IPS-18c (cell line): Measurements from ENCODE around the gene CRTAP.
"Not testable (repeated sequence)": the region's sequence is repeated elsewhere in the genome, so short reads cannot be mapped to it uniquely, and the experiment has no call there.

Experiments used
- H3K4me3 ChIP-seq: 2 replicates; pipeline ENCODE4 v1.7.0; 2013; ENCODE audit warnings: low read depth, mild to moderate bottlenecking, low read length, moderate library complexity; ENCODE audit not compliant: insufficient read depth
- H3K9me3 ChIP-seq: one replicate; pipeline ENCODE4 v1.6.1; 2013; ENCODE audit warnings: mild to moderate bottlenecking, low read length, moderate library complexity; ENCODE audit not compliant: control insufficient read depth, insufficient read depth

Gene CRTAP

GRCh38 chr3:33155301-33155700, 41.5 kb downstream of the CRTAP start:
- Histone ChIP-seq H3K4me3 (no peak overlapping the region), H3K9me3 (no peaks in the 10 kb centered on the region)

GRCh38 chr3:33159234-33159633, 45.4 kb downstream of the CRTAP start:
- no peaks in the 10 kb centered on the region for H3K9me3 ChIP-seq
- H3K4me3 ChIP-seq: no peak overlapping the region

- no peaks in the 10 kb centered on the region for H3K9me3 ChIP-seq
- H3K4me3 ChIP-seq: no peak overlapping the region
Observed at GRCh38 chr3:33159981-33160380, 46.2 kb downstream of the CRTAP start.

DNA sequence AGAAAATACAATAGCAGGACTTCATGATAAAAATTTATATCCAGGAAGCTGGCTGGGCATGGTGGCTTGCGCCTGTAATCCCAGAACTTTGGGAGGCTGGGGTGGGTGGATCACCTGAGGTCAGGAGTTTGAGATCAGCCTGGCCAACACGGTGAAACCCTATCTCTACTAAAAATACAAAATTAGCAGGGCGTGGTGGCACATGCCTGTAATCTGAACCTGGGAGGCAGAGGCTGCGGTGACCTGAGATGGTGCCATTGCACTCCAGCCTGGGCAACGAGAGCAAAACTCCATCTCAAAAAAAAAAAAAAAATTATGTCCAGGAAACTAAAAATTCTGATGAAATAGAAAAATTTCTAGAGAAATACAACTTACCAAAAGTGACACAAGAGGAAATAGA, 48.8 kb downstream of the CRTAP start:
- H3K4me3 ChIP-seq, H3K9me3 ChIP-seq: not testable (repeated sequence)

DNA sequence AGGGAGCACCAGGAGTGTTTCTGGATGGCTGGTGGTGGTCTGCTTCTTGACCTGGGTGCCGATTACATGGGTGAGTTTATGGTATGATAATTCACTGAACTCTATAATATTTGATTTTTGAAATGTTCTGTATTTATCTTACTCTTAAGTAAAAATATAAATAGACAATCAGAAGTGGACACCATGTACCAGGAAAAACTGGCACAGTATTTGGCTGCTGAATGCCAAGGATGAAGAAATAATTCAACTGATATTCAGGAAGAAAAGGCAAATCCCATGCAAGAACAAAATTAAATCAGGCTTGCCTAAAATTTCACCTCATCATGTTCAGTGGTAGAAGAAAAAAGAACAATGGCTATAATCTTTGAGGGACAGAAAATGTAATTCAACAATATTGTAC, 51.6 kb downstream of the CRTAP start:
- Histone ChIP-seq H3K4me3 (no peak overlapping the region), H3K9me3 (no peaks in the 10 kb centered on the region)

- H3K4me3 ChIP-seq: no peak overlapping the region
Observed at GRCh38 chr3:33166095-33166494, 52.3 kb downstream of the CRTAP start.

DNA sequence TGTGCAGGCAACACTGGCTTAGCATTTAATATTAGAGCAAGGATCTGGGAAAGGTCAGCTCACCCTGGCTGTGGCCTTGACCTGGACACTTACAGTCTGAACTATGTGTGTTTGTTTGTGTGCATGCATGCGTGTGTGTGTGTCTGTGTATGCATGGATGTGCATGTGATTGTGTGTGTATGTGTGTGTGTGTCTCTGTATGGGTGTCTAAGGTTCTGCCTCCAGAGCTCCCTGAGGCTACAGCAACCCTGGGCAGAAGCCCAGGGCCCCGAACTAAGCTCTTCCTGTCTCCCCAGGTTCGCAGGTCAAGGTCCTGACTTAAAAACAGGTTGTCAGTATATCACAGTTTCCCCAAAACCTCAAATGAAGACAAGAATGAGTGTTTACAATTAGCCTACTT, 53.5 kb downstream of the CRTAP start:
- Histone ChIP-seq H3K9me3 (no peaks in the 10 kb centered on the region), H3K4me3 (no peak overlapping the region)

More at GRCh38 chr3:33166095-33166494, 52.3 kb downstream of the CRTAP start:
- no peaks in the 10 kb centered on the region for H3K9me3 ChIP-seq

DNA sequence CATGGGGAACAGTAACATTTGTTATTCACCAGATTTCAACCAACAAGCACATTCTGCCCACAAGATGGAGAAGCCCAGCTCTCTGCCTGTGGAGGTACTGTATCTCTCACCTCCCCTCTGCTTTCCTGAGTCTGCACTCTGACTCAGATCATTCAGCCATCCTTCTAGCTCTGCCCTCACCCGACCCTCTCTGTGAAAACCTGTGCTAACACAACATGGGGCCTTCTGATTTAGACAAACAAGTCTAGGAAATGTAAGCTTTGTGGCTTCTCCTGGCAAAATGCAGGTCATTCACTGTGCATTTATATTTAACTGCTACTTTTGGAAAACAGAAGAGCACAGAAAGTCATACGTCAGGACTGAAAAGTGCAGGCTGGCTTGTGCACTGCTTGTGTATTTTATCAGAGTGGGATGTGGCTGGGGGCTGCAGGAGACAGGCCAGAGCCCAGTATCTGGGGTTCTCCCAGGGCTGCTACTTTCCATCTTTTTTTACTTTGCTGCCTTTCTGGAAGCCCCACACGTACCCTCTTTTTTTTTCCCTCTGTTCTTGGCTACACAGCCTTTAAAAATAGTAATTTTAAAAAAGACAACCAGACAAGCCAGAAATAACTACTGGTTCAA, 54.0 kb downstream of the CRTAP start:
- Histone ChIP-seq H3K4me3 (no peak overlapping the region), H3K9me3 (no peaks in the 10 kb centered on the region)

DNA sequence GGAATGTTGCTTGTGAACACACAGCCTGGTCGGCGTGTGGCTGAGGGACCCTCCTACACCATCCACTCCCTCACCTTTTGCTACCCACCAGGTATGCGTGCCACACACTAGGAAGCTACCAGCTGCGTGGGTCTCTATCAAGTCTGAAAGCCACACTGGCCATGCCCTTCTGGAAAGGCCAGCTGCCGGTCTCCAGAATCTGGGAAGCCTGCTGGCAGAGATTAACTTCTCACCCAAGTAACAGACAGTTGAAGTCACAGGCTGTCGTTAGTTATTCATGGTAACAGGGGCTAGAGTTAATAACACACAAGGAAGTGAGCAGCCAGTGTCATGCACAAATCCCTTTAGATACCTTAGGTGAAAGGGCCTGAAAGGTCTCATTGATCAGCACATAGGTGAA, 56.7 kb downstream of the CRTAP start:
- Histone ChIP-seq H3K9me3 (no peaks in the 10 kb centered on the region), H3K4me3 (no peak overlapping the region)

- no peak overlapping the region for H3K4me3 ChIP-seq
- H3K9me3 ChIP-seq: no peaks in the 10 kb centered on the region
Observed at GRCh38 chr3:33171580-33171979, 57.8 kb downstream of the CRTAP start.

GRCh38 chr3:33173103-33173502, 59.3 kb downstream of the CRTAP start:
- Histone ChIP-seq H3K9me3 (no peaks in the 10 kb centered on the region), H3K4me3 (no peak overlapping the region)

DNA sequence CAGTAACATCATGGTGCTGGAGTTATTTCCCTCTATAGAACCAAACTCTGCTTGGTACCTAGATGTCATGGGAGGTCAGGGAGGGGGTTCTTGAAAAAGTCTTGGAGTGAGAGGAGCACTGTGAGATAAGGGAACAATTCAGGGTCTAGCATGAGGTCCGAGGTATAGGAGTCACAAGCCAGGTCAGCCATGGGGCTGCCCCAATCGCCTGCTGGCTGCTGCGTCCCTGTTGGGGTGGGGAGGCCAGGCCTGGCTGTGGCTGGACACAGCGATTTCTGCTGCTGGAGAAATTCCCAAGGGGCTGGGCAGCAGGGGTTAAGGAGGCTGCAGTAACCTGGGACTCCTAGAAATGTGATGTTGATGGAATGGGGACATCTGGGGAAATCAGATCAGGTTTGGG, 59.9 kb downstream of the CRTAP start:
- H3K4me3 ChIP-seq: no peak overlapping the region
- no peaks in the 10 kb centered on the region for H3K9me3 ChIP-seq

DNA sequence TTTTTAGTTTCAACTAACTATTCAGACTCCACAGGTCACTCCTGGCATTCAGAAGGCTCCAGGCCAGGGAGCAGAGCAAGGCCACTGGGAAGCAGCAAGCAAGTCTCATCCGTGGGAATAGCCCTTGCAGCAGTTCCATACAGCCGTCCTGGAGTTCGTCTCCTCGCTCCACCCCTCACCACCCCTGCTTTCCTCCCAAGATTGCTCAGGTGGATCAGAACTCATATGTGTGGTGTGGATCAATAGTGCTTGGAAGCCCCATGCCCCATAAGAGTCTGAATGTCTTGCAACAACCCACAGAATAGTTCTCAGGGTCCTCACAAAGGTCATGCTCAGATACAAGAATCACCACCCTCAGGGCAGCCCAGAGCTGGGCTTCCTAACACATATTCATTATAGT, 60.3 kb downstream of the CRTAP start:
- Histone ChIP-seq H3K4me3 (no peak overlapping the region), H3K9me3 (no peaks in the 10 kb centered on the region)

- H3K9me3 ChIP-seq: no peaks in the 10 kb centered on the region
Observed at GRCh38 chr3:33174711-33175414, 61.0 kb downstream of the CRTAP start.

GRCh38 chr3:33179132-33179531, 65.3 kb downstream of the CRTAP start:
- no peak overlapping the region for H3K4me3 ChIP-seq

More at GRCh38 chr3:33174711-33175414, 61.0 kb downstream of the CRTAP start:
- no peak overlapping the region for H3K4me3 ChIP-seq

GRCh38 chr3:33181229-33181628, 67.4 kb downstream of the CRTAP start:
- H3K9me3 ChIP-seq: no peaks in the 10 kb centered on the region
- H3K4me3 ChIP-seq: no peak overlapping the region

More at GRCh38 chr3:33179132-33179531, 65.3 kb downstream of the CRTAP start:
- no peaks in the 10 kb centered on the region for H3K9me3 ChIP-seq

DNA sequence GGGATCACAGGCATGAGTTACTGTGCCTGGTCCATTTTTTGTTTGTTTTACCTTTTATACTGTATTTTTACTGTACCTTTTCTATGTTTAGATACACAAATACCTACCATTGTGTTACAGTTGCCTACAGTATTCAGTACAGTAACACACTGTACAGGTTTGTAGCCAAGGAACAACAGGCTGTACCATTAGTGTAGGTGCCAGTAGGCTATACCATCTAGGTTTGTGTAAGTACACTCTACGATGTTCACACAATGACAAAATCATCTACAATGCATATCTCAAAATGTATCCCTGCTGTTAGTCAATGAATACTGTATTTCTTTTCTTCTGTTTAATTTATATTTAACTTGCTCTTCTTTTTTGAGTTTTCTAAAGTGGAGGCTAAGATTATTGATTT, 67.8 kb downstream of the CRTAP start:
- H3K4me3 ChIP-seq, H3K9me3 ChIP-seq: not testable (repeated sequence)

- H3K9me3 ChIP-seq: no peaks in the 10 kb centered on the region
Observed at GRCh38 chr3:33184863-33185262, 71.0 kb downstream of the CRTAP start.

More at GRCh38 chr3:33184863-33185262, 71.0 kb downstream of the CRTAP start:
- H3K4me3 ChIP-seq: no peak overlapping the region
